Suprapubic skin (tissue), 4 donors: ENCODE measurements around the gene POFUT1. TPM values are rescaled to one million over a fixed set of nuclear protein-coding genes. Genes with fewer than 3 reads are reported as not detected.
"Not testable (repeated sequence)": the region's sequence is repeated elsewhere in the genome, so short reads cannot be mapped to it uniquely, and the experiment has no call there.

ENCODE experiments used
- DNase-seq, 2 donors: peaks; one replicate each; pipeline ENCODE4 v3.0.0-alpha.2; 2019; ENCODE audit warnings: low spot score in 2 of 2
- H3K27ac ChIP-seq: fragments of 200-600 bp; sonication (generic); one replicate; pipeline ENCODE4 v1.5.1; 2019
- H3K27me3 ChIP-seq: fragments of 200-600 bp; sonication (generic); one replicate; pipeline ENCODE4 v1.5.1; 2019
- H3K36me3 ChIP-seq: fragments of 200-600 bp; sonication (generic); one replicate; pipeline ENCODE4 v1.5.1; 2019
- H3K4me1 ChIP-seq: fragments of 200-600 bp; sonication (generic); one replicate; pipeline ENCODE4 v1.5.1; 2019
- H3K4me3 ChIP-seq: fragments of 200-600 bp; sonication (generic); one replicate; pipeline ENCODE4 v1.5.1; 2019; ENCODE audit warnings: mild to moderate bottlenecking
- H3K9me3 ChIP-seq: fragments of 200-600 bp; sonication (generic); one replicate; pipeline ENCODE4 v1.5.1; 2019
- EP300 ChIP-seq: sonication (generic); formaldehyde crosslinking; IDR thresholded peaks from one replicate; pipeline ENCODE4 v1.6.1; 2017; ENCODE audit warnings: antibody characterized with exemption
- POLR2A ChIP-seq, 2 donors: fragments of 450-650 bp; IDR thresholded peaks; one replicate each; pipeline ENCODE4 v1.6.1; 2017; ENCODE audit warnings: antibody characterized with exemption in 2 of 2, mild to moderate bottlenecking in 2 of 2, moderate library complexity in 2 of 2
- POLR2AphosphoS5 ChIP-seq, 3 donors: sonication (generic); formaldehyde crosslinking; IDR thresholded peaks; one replicate each; pipeline ENCODE4 v1.6.1; 2017; ENCODE audit warnings: antibody characterized with exemption in 3 of 3
- WGBS: methylation state at CpG from one replicate; pipeline ENCODE4 v1.1.5; 2018; 5-methylcytosine and 5-hydroxymethylcytosine counted together
- total RNA-seq, 4 donors: library from RNA; depleted of rRNA; stranded (reverse); fragments of >200 nt; gene quantifications; one replicate each; pipeline ENCODE4 v1.1.0, GENCODE V29; 2016
- TF ChIP-seq, protein P1 (sequence below), 2 donors: fragments of 200-600 bp in 1 of 2; fragments of 450-650 bp in 1 of 2; sonication (generic) in 1 of 2; IDR thresholded peaks; one replicate each; pipeline ENCODE4 v1.5.1; 2016 to 2019; ENCODE audit warnings: antibody characterized with exemption in 2 of 2, mild to moderate bottlenecking in 1 of 2, moderate library complexity in 1 of 2

Gene POFUT1
- total RNA-seq, 4 donors from 2014 or later: 19.0 to 36.4 (median 24.1) TPM

DNA sequence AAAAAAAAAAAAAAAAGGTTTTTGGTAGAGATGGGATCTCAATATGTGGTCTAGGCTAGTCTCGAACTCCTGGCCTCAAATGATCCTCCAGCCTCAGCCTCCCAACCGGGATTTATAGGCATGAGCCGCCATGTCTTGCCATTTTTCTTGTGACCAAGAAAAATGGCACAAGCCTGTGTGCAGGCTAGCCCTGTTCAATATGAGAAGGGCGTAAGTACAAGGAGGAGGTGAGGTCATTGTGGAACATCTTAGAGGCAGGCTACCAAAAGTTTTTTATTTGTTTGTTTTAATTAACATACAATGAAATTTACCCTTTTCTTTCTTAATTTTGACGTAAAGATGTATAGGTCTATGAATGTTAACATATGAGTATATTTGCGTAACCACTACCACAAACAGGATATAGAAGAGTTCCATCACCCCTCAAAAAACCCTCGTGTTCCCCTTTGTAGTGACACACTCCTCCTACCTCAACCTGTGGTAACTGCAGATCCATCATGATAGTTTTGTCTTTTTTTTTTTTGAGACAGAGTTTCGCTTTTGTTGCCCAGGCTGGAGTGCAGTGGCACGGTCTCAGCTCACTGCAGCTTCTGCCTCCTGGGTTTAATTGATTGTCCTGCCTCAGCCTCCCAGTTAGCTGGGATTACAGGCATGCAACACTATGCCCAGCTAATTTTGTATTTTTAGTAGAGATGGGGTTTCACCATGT is 41.5 kb downstream of the POFUT1 start:
- Histone ChIP-seq H3K9me3 (no peaks in the 10 kb centered on the region), H3K27me3 (no peaks in the 10 kb centered on the region), H3K27ac (no peak overlapping the region), H3K4me3 (no peak overlapping the region), H3K36me3 (no peaks in the 10 kb centered on the region), H3K4me1 (no peaks in the 10 kb centered on the region)
- no peak for TF ChIP-seq POLR2AphosphoS5 (IDR thresholded peaks at IDR 0.05)
- TF ChIP-seq, protein P1, sequence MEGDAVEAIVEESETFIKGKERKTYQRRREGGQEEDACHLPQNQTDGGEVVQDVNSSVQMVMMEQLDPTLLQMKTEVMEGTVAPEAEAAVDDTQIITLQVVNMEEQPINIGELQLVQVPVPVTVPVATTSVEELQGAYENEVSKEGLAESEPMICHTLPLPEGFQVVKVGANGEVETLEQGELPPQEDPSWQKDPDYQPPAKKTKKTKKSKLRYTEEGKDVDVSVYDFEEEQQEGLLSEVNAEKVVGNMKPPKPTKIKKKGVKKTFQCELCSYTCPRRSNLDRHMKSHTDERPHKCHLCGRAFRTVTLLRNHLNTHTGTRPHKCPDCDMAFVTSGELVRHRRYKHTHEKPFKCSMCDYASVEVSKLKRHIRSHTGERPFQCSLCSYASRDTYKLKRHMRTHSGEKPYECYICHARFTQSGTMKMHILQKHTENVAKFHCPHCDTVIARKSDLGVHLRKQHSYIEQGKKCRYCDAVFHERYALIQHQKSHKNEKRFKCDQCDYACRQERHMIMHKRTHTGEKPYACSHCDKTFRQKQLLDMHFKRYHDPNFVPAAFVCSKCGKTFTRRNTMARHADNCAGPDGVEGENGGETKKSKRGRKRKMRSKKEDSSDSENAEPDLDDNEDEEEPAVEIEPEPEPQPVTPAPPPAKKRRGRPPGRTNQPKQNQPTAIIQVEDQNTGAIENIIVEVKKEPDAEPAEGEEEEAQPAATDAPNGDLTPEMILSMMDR (IDR thresholded peaks at IDR 0.05): no peak
- no peak for TF ChIP-seq EP300
- no peak for TF ChIP-seq POLR2A (IDR thresholded peaks at IDR 0.05)
- 84% methylated on average over 9 of the region's 9 CpGs for WGBS
- DNase-seq: no peak

DNA sequence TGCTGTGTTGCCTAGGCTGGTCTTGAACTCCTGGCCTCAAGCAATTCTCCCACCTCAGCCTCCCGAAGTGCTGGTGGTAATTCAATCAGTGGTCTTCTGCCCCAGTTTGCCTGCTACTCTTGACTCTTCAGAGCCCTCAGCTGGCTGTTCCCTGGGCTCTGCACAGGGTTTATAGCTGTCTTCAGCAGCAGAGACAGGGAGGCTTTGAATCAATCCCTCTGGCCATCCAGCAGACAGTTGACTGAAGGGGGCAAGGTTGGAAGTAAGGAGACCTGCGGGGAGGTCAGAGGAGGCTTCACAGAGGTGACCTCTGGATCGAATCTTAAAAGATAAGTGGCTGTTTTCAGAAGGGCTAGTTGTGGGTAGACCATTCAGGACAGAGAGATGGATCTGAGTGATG is 43.8 kb downstream of the POFUT1 start:
- TF ChIP-seq POLR2AphosphoS5 (IDR thresholded peaks at IDR 0.05) (no peak), EP300 (no peak), POLR2A (IDR thresholded peaks at IDR 0.05) (no peak)
- TF ChIP-seq, protein P1 (IDR thresholded peaks at IDR 0.05): no peak
- DNase-seq: no peak

DNA sequence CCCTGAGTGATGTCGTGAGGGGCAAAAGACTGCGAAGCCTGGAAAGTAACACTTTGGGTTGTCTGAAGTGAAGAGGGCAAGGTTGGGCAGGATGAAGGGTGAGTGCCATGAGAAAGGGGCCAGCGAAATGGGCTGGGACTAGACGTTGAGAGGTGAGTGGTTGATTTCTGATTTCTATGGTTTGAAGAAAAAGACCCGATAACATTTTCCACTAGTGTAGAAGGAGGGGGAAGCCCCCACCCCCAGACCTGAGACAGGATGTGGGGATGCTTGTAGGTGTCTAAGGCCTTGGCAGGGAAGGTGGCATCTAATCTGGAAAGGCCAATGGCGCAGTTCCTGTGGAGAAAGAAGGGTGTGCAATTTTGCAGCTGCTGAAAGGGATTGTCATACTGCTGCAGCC is 44.5 kb downstream of the POFUT1 start:
- Histone ChIP-seq H3K4me1 (no peaks in the 10 kb centered on the region), H3K27ac (no peak overlapping the region), H3K27me3 (no peaks in the 10 kb centered on the region), H3K4me3 (no peak overlapping the region), H3K36me3 (no peaks in the 10 kb centered on the region), H3K9me3 (no peaks in the 10 kb centered on the region)
- 83% methylated on average over 6 of the region's 6 CpGs for WGBS
- DNase-seq: no peak
- TF ChIP-seq EP300 (no peak), POLR2A (IDR thresholded peaks at IDR 0.05) (no peak), POLR2AphosphoS5 (IDR thresholded peaks at IDR 0.05) (no peak)
- TF ChIP-seq, protein P1 (IDR thresholded peaks at IDR 0.05): no peak

More for the DNA sequence above, 43.8 kb downstream of the POFUT1 start:
- no peak overlapping the region for H3K4me3 ChIP-seq
- H3K27me3 ChIP-seq: no peaks in the 10 kb centered on the region
- H3K36me3 ChIP-seq: no peaks in the 10 kb centered on the region
- no peaks in the 10 kb centered on the region for H3K9me3 ChIP-seq
- H3K27ac ChIP-seq: no peak overlapping the region
- no peaks in the 10 kb centered on the region for H3K4me1 ChIP-seq
- WGBS: 72% methylated on average over 3 of the region's 3 CpGs

DNA sequence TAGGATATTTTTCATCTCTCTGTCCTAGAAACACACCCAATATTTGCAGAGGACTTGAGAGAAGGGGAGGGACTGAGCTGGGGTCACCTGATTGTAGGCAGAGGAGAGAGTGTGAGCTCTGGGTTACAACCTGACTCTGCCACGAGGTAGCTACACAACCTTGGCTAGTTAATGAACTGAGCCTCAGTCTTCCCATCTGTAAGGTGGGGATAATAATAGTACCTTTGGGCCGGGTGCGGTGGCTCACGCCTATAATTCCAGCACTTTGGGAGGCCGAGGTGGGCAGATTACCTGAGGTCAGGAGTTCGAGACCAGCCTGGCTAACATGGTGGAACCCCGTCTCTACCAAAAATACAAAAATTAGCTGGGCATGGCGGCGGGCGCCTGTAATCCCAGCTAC is 53.3 kb downstream of the POFUT1 start:
- not testable (repeated sequence) for H3K4me1 ChIP-seq, H3K27me3 ChIP-seq, H3K9me3 ChIP-seq, DNase-seq, H3K36me3 ChIP-seq, H3K4me3 ChIP-seq, H3K27ac ChIP-seq
- WGBS: 94% methylated on average over 10 of the region's 10 CpGs

DNA sequence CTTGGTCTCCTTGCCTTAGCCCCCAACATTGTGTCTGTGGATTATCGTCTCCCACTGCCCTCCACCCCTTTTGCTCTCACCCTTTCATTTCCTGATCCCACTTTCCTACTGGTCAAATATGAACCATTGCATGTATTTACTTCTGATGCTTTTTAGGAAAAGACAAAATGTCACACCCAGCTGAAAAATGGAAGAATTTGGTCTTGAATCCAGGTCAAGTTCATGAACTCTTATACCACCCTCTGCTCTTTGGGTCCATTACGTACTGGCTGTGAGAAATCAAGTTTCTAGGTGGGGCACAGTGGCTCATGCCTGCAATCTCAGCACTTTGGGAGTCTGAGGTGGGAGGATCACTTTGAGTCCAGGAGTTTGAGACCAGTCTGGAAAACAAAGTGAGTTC is 54.0 kb downstream of the POFUT1 start:
- TF ChIP-seq, protein P1 (IDR thresholded peaks at IDR 0.05): no peak
- TF ChIP-seq POLR2A (IDR thresholded peaks at IDR 0.05) (no peak), EP300 (no peak), POLR2AphosphoS5 (IDR thresholded peaks at IDR 0.05) (no peak)
- H3K4me3 ChIP-seq: no peak overlapping the region
- 75% methylated on average over 2 of the region's 2 CpGs for WGBS
- no peaks in the 10 kb centered on the region for H3K9me3 ChIP-seq
- H3K4me1 ChIP-seq: no peaks in the 10 kb centered on the region
- no peaks in the 10 kb centered on the region for H3K36me3 ChIP-seq
- no peak overlapping the region for H3K27ac ChIP-seq
- no peak for DNase-seq
- H3K27me3 ChIP-seq: no peaks in the 10 kb centered on the region
